Measurements from ENCODE around the gene DNMT3B. TPM values are rescaled to one million over a fixed set of nuclear protein-coding genes. Genes with fewer than 3 reads are reported as not detected.

DNMT3B gene
- total RNA-seq, 1 experiment from 2014 or later = 3.5 TPM

GRCh38 chr20:32855387-32855786, 93.2 kb downstream of the DNMT3B start:
- H3K9me3 ChIP-seq (ENCODE audit: control insufficient read depth, insufficient read depth, low read depth, low read length) = no peaks in the 10 kb centered on the region
- H3K36me3 ChIP-seq (ENCODE audit: control insufficient read depth, insufficient read depth, low read length) = peaks cover 4% of the 10 kb centered on the region
- intact Hi-C loops (cut with micrococcal nuclease; ENCODE audit: unreplicated experiment) (no loop called here), in situ Hi-C loops (cut with HindIII; ENCODE audit: low pct_unique_long_range_greater_than_20kb, low sequenced_read_pairs) (no loop called here)
- no peak overlapping the region for H3K27ac ChIP-seq (ENCODE audit: low read length)
- DNase-seq (ENCODE audit: low read depth, low spot score) = no peak
- H3K4me3 ChIP-seq (ENCODE audit: low read depth in 2 of 2, low read length in 2 of 2) = no peak overlapping the region
- H3K4me1 ChIP-seq (ENCODE audit: control insufficient read depth, insufficient read depth, low read length) = no peaks in the 10 kb centered on the region
- no TSS peak for BruUV-seq (replicated peaks)
- TF ChIP-seq SIN3A (IDR thresholded peaks at IDR 0.05; ENCODE audit: borderline replicate concordance, insufficient read depth, low read depth, low read length) (no peak), TCF7L2 (IDR thresholded peaks at IDR 0.05; ENCODE audit: low read depth, low read length) (no peak), POLR2AphosphoS5 (IDR thresholded peaks at IDR 0.05; ENCODE audit: low read depth, low read length) (no peak)
- TF ChIP-seq, protein P1, sequence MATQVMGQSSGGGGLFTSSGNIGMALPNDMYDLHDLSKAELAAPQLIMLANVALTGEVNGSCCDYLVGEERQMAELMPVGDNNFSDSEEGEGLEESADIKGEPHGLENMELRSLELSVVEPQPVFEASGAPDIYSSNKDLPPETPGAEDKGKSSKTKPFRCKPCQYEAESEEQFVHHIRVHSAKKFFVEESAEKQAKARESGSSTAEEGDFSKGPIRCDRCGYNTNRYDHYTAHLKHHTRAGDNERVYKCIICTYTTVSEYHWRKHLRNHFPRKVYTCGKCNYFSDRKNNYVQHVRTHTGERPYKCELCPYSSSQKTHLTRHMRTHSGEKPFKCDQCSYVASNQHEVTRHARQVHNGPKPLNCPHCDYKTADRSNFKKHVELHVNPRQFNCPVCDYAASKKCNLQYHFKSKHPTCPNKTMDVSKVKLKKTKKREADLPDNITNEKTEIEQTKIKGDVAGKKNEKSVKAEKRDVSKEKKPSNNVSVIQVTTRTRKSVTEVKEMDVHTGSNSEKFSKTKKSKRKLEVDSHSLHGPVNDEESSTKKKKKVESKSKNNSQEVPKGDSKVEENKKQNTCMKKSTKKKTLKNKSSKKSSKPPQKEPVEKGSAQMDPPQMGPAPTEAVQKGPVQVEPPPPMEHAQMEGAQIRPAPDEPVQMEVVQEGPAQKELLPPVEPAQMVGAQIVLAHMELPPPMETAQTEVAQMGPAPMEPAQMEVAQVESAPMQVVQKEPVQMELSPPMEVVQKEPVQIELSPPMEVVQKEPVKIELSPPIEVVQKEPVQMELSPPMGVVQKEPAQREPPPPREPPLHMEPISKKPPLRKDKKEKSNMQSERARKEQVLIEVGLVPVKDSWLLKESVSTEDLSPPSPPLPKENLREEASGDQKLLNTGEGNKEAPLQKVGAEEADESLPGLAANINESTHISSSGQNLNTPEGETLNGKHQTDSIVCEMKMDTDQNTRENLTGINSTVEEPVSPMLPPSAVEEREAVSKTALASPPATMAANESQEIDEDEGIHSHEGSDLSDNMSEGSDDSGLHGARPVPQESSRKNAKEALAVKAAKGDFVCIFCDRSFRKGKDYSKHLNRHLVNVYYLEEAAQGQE (IDR thresholded peaks at IDR 0.05; ENCODE audit: insufficient read depth in 1 of 2, low read depth in 2 of 2, low read length in 1 of 2) = no peak
- TF ChIP-seq, protein P2, sequence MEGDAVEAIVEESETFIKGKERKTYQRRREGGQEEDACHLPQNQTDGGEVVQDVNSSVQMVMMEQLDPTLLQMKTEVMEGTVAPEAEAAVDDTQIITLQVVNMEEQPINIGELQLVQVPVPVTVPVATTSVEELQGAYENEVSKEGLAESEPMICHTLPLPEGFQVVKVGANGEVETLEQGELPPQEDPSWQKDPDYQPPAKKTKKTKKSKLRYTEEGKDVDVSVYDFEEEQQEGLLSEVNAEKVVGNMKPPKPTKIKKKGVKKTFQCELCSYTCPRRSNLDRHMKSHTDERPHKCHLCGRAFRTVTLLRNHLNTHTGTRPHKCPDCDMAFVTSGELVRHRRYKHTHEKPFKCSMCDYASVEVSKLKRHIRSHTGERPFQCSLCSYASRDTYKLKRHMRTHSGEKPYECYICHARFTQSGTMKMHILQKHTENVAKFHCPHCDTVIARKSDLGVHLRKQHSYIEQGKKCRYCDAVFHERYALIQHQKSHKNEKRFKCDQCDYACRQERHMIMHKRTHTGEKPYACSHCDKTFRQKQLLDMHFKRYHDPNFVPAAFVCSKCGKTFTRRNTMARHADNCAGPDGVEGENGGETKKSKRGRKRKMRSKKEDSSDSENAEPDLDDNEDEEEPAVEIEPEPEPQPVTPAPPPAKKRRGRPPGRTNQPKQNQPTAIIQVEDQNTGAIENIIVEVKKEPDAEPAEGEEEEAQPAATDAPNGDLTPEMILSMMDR (IDR thresholded peaks at IDR 0.05) = no peak
- no peaks in the 10 kb centered on the region for H3K27me3 ChIP-seq (ENCODE audit: control insufficient read depth, insufficient read depth, low read length)
- ChIA-PET POLR2A (no interaction called here), CTCF (no interaction called here)
- no peak for ATAC-seq

- no peaks in the 10 kb centered on the region for H3K9me3 ChIP-seq (ENCODE audit: control insufficient read depth, insufficient read depth, low read depth, low read length)
- CTCF ChIA-PET = interaction anchor here (0.5 kb wide), 1 partner anchor 64 kb away, joined by 8 read pairs; no protein-coding TSS in a partner anchor
- no peaks in the 10 kb centered on the region for H3K27me3 ChIP-seq (ENCODE audit: control insufficient read depth, insufficient read depth, low read length)
- no TSS peak for BruUV-seq (replicated peaks)
- ATAC-seq = no peak
- intact Hi-C loops (cut with micrococcal nuclease; ENCODE audit: unreplicated experiment) (no loop called here), in situ Hi-C loops (cut with HindIII; ENCODE audit: low pct_unique_long_range_greater_than_20kb, low sequenced_read_pairs) (no loop called here)
- no peak overlapping the region for H3K27ac ChIP-seq (ENCODE audit: low read length)
- no peak overlapping the region for H3K4me3 ChIP-seq (ENCODE audit: low read depth in 2 of 2, low read length in 2 of 2)
- TF ChIP-seq TCF7L2 (IDR thresholded peaks at IDR 0.05; ENCODE audit: low read depth, low read length) (no peak), POLR2AphosphoS5 (IDR thresholded peaks at IDR 0.05; ENCODE audit: low read depth, low read length) (no peak), SIN3A (IDR thresholded peaks at IDR 0.05; ENCODE audit: borderline replicate concordance, insufficient read depth, low read depth, low read length) (no peak)
- TF ChIP-seq, protein P2 (IDR thresholded peaks at IDR 0.05) = no peak
- TF ChIP-seq, protein P1 (IDR thresholded peaks at IDR 0.05; ENCODE audit: insufficient read depth in 1 of 2, low read depth in 2 of 2, low read length in 1 of 2) = no peak
- H3K4me1 ChIP-seq (ENCODE audit: control insufficient read depth, insufficient read depth, low read length) = no peaks in the 10 kb centered on the region
- no peak for DNase-seq (ENCODE audit: low read depth, low spot score)
- H3K36me3 ChIP-seq (ENCODE audit: control insufficient read depth, insufficient read depth, low read length) = no peaks in the 10 kb centered on the region
- POLR2A ChIA-PET = no interaction called here
These were observed 96.0 kb downstream of the DNMT3B start for GRCh38 chr20:32858189-32858588.

Other genes with a start within 250 kb of the DNMT3B start
- gene NOL4L, start 177.1 kb upstream of the DNMT3B start, total RNA-seq (2021; ENCODE audit: unreplicated experiment) = 21.6 TPM
- gene C20orf203, start 88.4 kb upstream of the DNMT3B start, total RNA-seq (2021; ENCODE audit: unreplicated experiment) = not detected
- 24.8 TPM for gene COMMD7, start 18.9 kb upstream of the DNMT3B start, total RNA-seq (2021; ENCODE audit: unreplicated experiment)
- 160 TPM for gene MAPRE1, start 57.6 kb downstream of the DNMT3B start, total RNA-seq (2021; ENCODE audit: unreplicated experiment)
- gene EFCAB8, start 96.5 kb downstream of the DNMT3B start, total RNA-seq (2021; ENCODE audit: unreplicated experiment) = 1.1 TPM
- not detected for gene SUN5, start 242.0 kb downstream of the DNMT3B start, total RNA-seq (2021; ENCODE audit: unreplicated experiment)
- not detected for gene BPIFB2, start 245.3 kb downstream of the DNMT3B start, total RNA-seq (2021; ENCODE audit: unreplicated experiment)